B cell (primary cell): ENCODE measurements around the gene PPP1R14D. TPM values are rescaled to one million over a fixed set of nuclear protein-coding genes. Genes with fewer than 3 reads are reported as not detected.

Experiments used
- ATAC-seq: fragments of 200-7000 bp; cut with Tn5 transposase; one replicate; pipeline ENCODE4 v1.10.0; 2021; ENCODE audit warnings: low read depth, mild to moderate bottlenecking, moderate number of reproducible peaks, moderate library complexity
- CTCF ChIA-PET: fragments of 350-600 bp; sonication (Branson Sonifier 250); formaldehyde crosslinking; loops from one replicate; lab custom pipeline; 2021; ENCODE audit warnings: antibody characterized with exemption, inconsistent platforms; lab: Charles Lee
- POLR2A ChIA-PET: fragments of 350-600 bp; sonication (Branson Sonifier 250); formaldehyde crosslinking; loops from one replicate; lab custom pipeline; 2021; ENCODE audit warnings: antibody characterized with exemption; lab: Charles Lee
- DNase-seq: peaks from one replicate; pipeline ENCODE4 v3.0.0; 2013
- H2AFZ ChIP-seq: 2 replicates; pipeline ENCODE4 v1.6.1; 2012; ENCODE audit warnings: mild to moderate bottlenecking, low read depth, low read length; ENCODE audit not compliant: insufficient read depth, poor library complexity, severe bottlenecking
- H3K27ac ChIP-seq, 2 donors: 1 replicate in 1 of 2; 2 replicates in 1 of 2; pipeline ENCODE4 v1.5.1; 2012 to 2013; ENCODE audit warnings: low read length in 2 of 2, mild to moderate bottlenecking in 2 of 2, moderate library complexity in 1 of 2
- H3K27me3 ChIP-seq, 4 experiments: fragments of 200-600 bp in 1 of 4; sonication (generic) in 1 of 4; replicated peaks in 1 of 4; 1 replicate in 2 of 4; 2 replicates in 2 of 4; pipeline versions ENCODE4 v1.6.1 to v1.7.0; 2013 to 2016; ENCODE audit warnings: low read length in 3 of 4, mild to moderate bottlenecking in 2 of 4, mixed read lengths in 1 of 4, moderate library complexity in 1 of 4; ENCODE audit not compliant: insufficient read depth in 4 of 4, control insufficient read depth in 3 of 4; ENCODE audit errors: control extremely low read depth in 1 of 4
- H3K36me3 ChIP-seq, 2 experiments: replicated peaks in 1 of 2; 1 replicate in 1 of 2; 2 replicates in 1 of 2; pipeline versions ENCODE4 v1.6.1 to v1.7.1; 2013; ENCODE audit warnings: low read length in 1 of 2; ENCODE audit not compliant: insufficient read depth in 2 of 2, control insufficient read depth in 1 of 2; ENCODE audit errors: control extremely low read depth in 1 of 2, extremely low read depth in 1 of 2
- H3K4me1 ChIP-seq, 2 donors: fragments of 200-600 bp in 1 of 2; sonication (generic) in 1 of 2; 1 replicate in 1 of 2; 2 replicates in 1 of 2; pipeline versions ENCODE4 v1.5.1 to v1.6.1; 2013 to 2017; ENCODE audit warnings: low read length in 2 of 2; ENCODE audit not compliant: control insufficient read depth in 2 of 2, insufficient read depth in 2 of 2
- H3K4me2 ChIP-seq: replicated peaks from 2 replicates; pipeline ENCODE3; 2012; ENCODE audit warnings: mild to moderate bottlenecking, low read depth, low read length; ENCODE audit not compliant: poor library complexity, severe bottlenecking
- H3K4me3 ChIP-seq, 5 experiments: fragments of 200-600 bp in 1 of 5; sonication (generic) in 1 of 5; 1 replicate in 3 of 5; 2 replicates in 2 of 5; pipeline versions ENCODE4 v1.5.1 to v1.7.0; 2011 to 2016; ENCODE audit warnings: low read length in 4 of 5, mild to moderate bottlenecking in 4 of 5, low read depth in 2 of 5, control low read depth in 1 of 5, moderate library complexity in 1 of 5; ENCODE audit not compliant: insufficient read depth in 1 of 5; ENCODE audit errors: control extremely low read depth in 1 of 5, extremely low read depth in 1 of 5
- H3K79me2 ChIP-seq: fragments of 200-600 bp; sonication (generic); one replicate; pipeline ENCODE4 v1.6.0; 2016; ENCODE audit warnings: low read length; ENCODE audit not compliant: control insufficient read depth, insufficient read depth
- H3K9ac ChIP-seq: fragments of 200-600 bp; sonication (generic); 2 replicates; pipeline ENCODE4 v1.6.1; 2017; ENCODE audit warnings: mild to moderate bottlenecking, low read length, moderate library complexity
- H3K9me3 ChIP-seq, 3 donors: one replicate each; pipeline versions ENCODE4 v1.6.1 to v1.7.1; 2013; ENCODE audit warnings: low read length in 2 of 3; ENCODE audit not compliant: control insufficient read depth in 2 of 3, insufficient read depth in 1 of 3; ENCODE audit errors: control extremely low read depth in 1 of 3
- H4K20me1 ChIP-seq: 2 replicates; pipeline ENCODE4 v1.6.0; 2012; ENCODE audit warnings: mild to moderate bottlenecking, low read length; ENCODE audit not compliant: insufficient read depth, control insufficient read depth, poor library complexity, severe bottlenecking
- H3K27ac Mint-ChIP-seq: one replicate; pipeline ENCODE4 v1.8.0; 2021; ENCODE audit warnings: mixed read lengths
- H3K27me3 Mint-ChIP-seq: one replicate; pipeline ENCODE4 v1.8.0; 2021; ENCODE audit warnings: mixed read lengths
- H3K4me1 Mint-ChIP-seq: one replicate; pipeline ENCODE4 v1.8.0; 2021; ENCODE audit warnings: mixed read lengths
- H3K4me3 Mint-ChIP-seq: one replicate; pipeline ENCODE4 v1.8.0; 2021; ENCODE audit warnings: mixed read lengths
- H3K9me3 Mint-ChIP-seq: one replicate; pipeline ENCODE4 v1.8.0; 2022; ENCODE audit warnings: mixed read lengths; ENCODE audit not compliant: insufficient read depth
- EZH2 ChIP-seq: IDR thresholded peaks from 2 replicates; pipeline ENCODE4 v1.6.1; 2012; ENCODE audit warnings: borderline replicate concordance, low read depth, mild to moderate bottlenecking, moderate library complexity, low read length; ENCODE audit not compliant: insufficient read depth, poor library complexity, severe bottlenecking
- WGBS: methylation state at CpG from one replicate; pipeline ENCODE4 v1.1.5; 2013; ENCODE audit warnings: missing lambda C conversion rate; ENCODE audit not compliant: insufficient coverage; 5-methylcytosine and 5-hydroxymethylcytosine counted together
- intact Hi-C: fragments of 100-400 bp; cut with micrococcal nuclease; formaldehyde crosslinking; loops from one replicate; pipeline ENCODE4 v1.10.0; 2022
- polyA plus RNA-seq: library from polyadenylated mRNA; depleted of rRNA; stranded (reverse); fragments of >200 nt; gene quantifications from 2 replicates; pipeline ENCODE4 v1.2.3, GENCODE V29; 2012
- total RNA-seq, 2 donors: library from RNA; stranded (reverse); fragments of 120-200 nt in 1 of 2; gene quantifications; 1 replicate in 1 of 2; 2 replicates in 1 of 2; pipeline versions ENCODE4 v1.2.3 to v1.2.4, GENCODE V29; 2013 to 2022
- TF ChIP-seq, protein P1 (sequence below): fragments of 200-600 bp; IDR thresholded peaks from one replicate; pipeline ENCODE4 v1.8.0; 2022; ENCODE audit warnings: antibody characterized with exemption, mild to moderate bottlenecking

Gene PPP1R14D
- total and polyA plus RNA-seq, 2 donors (not counting 1 experiment from before 2014, with no cell fraction given), result 0.19 TPM; not detected in 1

DNA sequence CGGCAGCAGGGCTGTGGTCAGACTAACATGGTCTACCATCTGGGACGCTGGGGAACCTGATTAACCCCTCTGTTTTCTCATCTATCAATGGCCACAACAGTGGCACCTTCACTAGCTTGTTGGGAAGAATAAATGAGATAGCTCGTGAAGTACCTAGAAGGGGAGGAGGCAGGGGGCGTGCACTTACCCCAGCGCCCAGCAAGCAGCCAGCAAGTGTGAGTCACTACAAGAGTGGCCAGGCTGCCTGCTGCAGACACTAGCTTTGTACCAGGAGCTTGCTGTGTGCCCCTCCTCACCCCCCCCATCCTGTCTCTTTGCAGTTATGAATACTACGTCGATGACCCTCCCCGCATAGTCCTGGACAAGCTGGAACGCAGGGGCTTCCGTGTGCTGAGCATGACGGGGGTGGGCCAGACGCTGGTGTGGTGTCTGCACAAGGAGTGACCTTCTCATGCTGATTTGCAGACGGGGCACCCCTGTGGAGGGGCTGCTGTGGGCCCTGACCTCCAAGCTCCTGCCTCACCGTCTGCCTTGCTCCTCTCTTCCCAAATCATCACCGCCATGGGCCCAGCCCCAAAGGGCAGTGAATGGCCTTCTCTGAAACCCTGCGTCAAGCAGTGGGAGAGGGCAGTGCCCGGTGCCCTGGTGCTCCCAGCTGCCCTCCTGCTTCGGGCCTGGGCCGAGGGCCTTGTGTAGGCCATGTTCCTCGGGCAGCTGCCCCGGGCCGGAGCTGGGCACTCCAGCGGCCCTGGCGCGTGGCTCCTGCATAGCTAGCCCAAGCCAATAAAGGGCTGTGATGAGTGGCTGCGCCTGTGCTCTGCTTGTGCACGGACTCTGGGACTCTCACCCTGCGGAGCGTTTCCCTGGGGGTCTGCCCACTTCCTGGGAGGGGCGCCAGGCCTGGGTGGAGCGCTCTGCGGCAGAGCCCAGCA, 61.3 kb downstream of the PPP1R14D start:
- intact Hi-C loops, result no loop called here
- no peak overlapping the region for H3K27ac Mint-ChIP-seq

More for the DNA sequence above, 61.3 kb downstream of the PPP1R14D start:
- H3K27ac ChIP-seq, result no peak overlapping the region
- Mint-ChIP-seq H3K4me3 (no peak overlapping the region), H3K4me1 (peaks cover 54% of the 10 kb centered on the region), H3K27me3 (no peaks in the 10 kb centered on the region), H3K9me3 (no peaks in the 10 kb centered on the region)
- H3K9me3 ChIP-seq, result no peaks in the 10 kb centered on the region
- no peak overlapping the region for H3K9ac ChIP-seq
- TF ChIP-seq, protein P1, sequence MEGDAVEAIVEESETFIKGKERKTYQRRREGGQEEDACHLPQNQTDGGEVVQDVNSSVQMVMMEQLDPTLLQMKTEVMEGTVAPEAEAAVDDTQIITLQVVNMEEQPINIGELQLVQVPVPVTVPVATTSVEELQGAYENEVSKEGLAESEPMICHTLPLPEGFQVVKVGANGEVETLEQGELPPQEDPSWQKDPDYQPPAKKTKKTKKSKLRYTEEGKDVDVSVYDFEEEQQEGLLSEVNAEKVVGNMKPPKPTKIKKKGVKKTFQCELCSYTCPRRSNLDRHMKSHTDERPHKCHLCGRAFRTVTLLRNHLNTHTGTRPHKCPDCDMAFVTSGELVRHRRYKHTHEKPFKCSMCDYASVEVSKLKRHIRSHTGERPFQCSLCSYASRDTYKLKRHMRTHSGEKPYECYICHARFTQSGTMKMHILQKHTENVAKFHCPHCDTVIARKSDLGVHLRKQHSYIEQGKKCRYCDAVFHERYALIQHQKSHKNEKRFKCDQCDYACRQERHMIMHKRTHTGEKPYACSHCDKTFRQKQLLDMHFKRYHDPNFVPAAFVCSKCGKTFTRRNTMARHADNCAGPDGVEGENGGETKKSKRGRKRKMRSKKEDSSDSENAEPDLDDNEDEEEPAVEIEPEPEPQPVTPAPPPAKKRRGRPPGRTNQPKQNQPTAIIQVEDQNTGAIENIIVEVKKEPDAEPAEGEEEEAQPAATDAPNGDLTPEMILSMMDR, result no peak
- TF ChIP-seq EZH2, result no peak
- H3K4me2 ChIP-seq, result no peak overlapping the region
- no peaks in the 10 kb centered on the region for H3K27me3 ChIP-seq
- no peaks in the 10 kb centered on the region for H3K79me2 ChIP-seq
- ChIA-PET POLR2A (no interaction called here), CTCF (interaction anchor here (1.3 to 9.6 kb wide), 3 partner anchors 11 to 126 kb away, joined by 3 to 99 read pairs (median 3); no protein-coding TSS in a partner anchor)
- H2AFZ ChIP-seq, result no peak overlapping the region
- no peak overlapping the region for H3K4me3 ChIP-seq
- ATAC-seq (no peak), DNase-seq (no peak)
- peaks cover 0 to 14% of the 10 kb centered on the region in 2 experiments for H3K36me3 ChIP-seq
- 98% methylated on average over 23 of the region's 32 CpGs for WGBS
- H3K4me1 ChIP-seq, result peaks cover 46 to 67% of the 10 kb centered on the region in 2 donors
- H4K20me1 ChIP-seq, result no peaks in the 10 kb centered on the region
